B cell (primary cell): ENCODE measurements around the gene ERC2.
A peak's percentile ranks its signal among the peaks of the same experiment; 100 is the strongest.

ENCODE experiments used
- EZH2 ChIP-seq: IDR thresholded peaks from 2 replicates; pipeline ENCODE4 v1.6.1; 2012; ENCODE audit warnings: borderline replicate concordance, low read depth, mild to moderate bottlenecking, moderate library complexity, low read length; ENCODE audit not compliant: insufficient read depth, poor library complexity, severe bottlenecking
- TF ChIP-seq, protein P1 (sequence below): fragments of 200-600 bp; IDR thresholded peaks from one replicate; pipeline ENCODE4 v1.8.0; 2022; ENCODE audit warnings: antibody characterized with exemption, mild to moderate bottlenecking

DNA sequence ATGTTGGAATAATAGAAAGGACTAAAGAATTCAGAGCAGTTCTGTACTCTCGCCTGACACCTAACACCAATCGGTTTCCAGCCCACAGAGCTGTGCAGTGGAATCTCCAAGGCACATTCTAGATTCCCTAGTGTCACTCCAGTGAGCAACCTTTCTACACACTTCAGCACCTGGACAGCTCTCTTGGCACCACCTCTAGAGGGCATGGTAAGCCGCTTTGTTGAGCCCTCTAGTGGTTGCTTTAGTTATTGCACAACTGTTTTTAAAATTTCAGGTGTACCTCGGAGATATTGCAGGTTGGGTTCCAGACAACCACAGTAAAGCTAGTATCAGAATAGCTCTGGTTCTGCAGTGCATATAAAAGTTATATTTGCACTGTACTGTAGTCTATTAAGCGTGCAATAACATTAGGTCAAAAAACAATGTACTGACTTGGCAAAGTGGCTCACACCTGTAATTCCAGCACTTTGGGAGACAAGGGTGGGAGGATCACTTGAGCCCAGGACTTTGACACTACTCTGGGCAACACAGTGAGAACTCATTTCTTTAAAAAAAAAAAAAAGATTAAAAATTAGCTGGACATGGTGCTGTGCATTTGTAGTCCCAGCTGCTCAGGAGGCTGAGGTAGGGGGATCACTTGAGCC is 26.5 kb upstream of the ERC2 start:
- TF ChIP-seq EZH2 = no peak
- TF ChIP-seq, protein P1, sequence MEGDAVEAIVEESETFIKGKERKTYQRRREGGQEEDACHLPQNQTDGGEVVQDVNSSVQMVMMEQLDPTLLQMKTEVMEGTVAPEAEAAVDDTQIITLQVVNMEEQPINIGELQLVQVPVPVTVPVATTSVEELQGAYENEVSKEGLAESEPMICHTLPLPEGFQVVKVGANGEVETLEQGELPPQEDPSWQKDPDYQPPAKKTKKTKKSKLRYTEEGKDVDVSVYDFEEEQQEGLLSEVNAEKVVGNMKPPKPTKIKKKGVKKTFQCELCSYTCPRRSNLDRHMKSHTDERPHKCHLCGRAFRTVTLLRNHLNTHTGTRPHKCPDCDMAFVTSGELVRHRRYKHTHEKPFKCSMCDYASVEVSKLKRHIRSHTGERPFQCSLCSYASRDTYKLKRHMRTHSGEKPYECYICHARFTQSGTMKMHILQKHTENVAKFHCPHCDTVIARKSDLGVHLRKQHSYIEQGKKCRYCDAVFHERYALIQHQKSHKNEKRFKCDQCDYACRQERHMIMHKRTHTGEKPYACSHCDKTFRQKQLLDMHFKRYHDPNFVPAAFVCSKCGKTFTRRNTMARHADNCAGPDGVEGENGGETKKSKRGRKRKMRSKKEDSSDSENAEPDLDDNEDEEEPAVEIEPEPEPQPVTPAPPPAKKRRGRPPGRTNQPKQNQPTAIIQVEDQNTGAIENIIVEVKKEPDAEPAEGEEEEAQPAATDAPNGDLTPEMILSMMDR = peak; percentile 87
